Fibroblast of peridontal ligament (primary cell): Measurements from ENCODE around the gene TBL1XR1.
"Not testable (repeated sequence)": the region's sequence is repeated elsewhere in the genome, so short reads cannot be mapped to it uniquely, and the experiment has no call there.

Experiments
- DNase-seq: peaks from one replicate; pipeline ENCODE4 v3.0.0-alpha.2; 2010; ENCODE audit errors: extremely low read depth

The TBL1XR1 gene

DNA sequence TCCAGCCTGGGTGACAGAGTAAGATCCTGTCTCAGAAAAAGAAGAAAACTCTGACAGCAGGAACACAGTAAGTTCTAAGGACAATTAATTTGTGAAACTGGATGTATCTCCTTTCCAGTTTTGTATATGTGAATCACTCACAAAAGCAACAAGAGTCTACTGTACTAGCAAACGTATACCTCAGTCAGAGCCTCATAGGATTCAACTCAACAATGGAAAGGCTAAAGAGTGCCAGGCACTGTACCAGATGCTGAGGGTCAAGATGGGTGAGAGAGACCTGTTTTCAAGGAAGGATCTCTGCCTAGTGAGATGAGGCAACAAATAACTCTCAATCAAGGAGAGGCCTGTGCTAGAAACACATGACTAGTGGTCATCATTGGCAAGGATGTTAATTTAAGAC is 14.9 kb downstream of the TBL1XR1 start:
- no peak for DNase-seq

- no peak for DNase-seq
Observed at GRCh38 chr3:177181418-177181817, 15.9 kb downstream of the TBL1XR1 start.

DNA sequence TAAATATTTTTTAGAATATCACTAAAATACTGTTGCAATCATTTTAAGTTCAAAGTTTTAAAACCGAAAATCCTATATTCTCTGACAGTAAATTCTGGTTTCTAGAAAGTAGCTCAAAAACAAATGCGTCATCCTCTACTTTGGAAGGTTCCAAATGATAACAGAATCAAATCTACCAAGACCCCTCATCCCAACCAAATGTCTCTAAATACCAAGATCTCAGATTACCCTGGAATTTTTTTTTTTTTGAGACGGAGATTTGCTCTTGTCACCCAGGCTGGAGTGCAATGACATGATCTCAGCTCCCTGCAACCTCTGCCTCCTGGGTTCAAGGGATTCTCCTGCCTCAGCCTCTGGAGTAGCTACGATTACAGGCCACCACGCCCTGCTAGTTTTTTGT is 16.8 kb downstream of the TBL1XR1 start:
- DNase-seq = no peak

- DNase-seq = no peak
Observed at GRCh38 chr3:177179281-177180067, 17.8 kb downstream of the TBL1XR1 start.

- DNase-seq = no peak
Observed at GRCh38 chr3:177177749-177178221, 19.5 kb downstream of the TBL1XR1 start.

DNA sequence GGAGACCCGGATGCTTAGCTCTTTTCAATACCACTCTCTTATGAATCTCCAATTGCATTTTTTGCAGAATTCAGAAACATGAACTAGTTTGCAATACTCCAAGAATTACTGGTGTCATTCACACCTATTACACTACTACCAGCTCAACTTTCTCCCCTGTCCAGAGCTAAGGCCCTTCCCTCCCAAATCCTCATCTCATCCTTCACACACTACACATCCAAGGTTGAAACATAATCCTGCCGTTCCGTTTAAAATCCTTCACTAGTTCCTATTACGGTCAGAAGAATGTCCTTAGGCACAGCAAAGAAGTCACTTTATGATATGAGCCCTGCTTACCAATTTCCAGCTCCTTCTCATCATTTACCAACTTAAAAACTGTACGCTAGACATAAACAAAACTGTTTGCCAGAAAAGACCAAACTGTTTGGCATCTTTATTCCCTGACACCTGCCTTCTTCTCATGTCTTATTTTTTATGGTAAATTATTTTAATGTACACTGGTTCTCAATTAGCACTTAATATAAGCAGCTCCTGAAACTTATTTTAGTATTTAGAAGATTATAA is 22.6 kb downstream of the TBL1XR1 start:
- no peak for DNase-seq

GRCh38 chr3:177169936-177170722 is 27.2 kb downstream of the TBL1XR1 start:
- DNase-seq = no peak

- DNase-seq = no peak
Observed at GRCh38 chr3:177168431-177168830, 28.9 kb downstream of the TBL1XR1 start.

- no peak for DNase-seq
Observed at GRCh38 chr3:177162742-177163141, 34.5 kb downstream of the TBL1XR1 start.

DNA sequence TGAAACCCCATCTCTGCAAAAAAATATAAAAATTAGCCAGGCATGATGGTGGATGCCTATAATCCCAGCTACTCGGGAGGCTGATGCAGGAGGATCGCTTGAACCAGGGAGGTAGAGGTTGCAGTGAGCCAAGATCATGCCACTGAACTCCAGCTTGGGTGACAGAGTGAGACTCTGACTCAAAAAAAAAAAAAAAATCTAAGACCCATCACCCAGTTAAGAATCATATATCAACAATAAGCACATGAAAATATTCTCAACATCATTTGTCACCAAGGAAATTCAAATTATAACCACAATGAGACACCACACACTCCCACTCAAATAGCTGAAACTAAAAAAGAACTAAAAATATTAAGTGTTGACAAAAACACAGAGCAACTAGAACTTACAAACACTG is 35.7 kb downstream of the TBL1XR1 start:
- DNase-seq = not testable (repeated sequence)

DNA sequence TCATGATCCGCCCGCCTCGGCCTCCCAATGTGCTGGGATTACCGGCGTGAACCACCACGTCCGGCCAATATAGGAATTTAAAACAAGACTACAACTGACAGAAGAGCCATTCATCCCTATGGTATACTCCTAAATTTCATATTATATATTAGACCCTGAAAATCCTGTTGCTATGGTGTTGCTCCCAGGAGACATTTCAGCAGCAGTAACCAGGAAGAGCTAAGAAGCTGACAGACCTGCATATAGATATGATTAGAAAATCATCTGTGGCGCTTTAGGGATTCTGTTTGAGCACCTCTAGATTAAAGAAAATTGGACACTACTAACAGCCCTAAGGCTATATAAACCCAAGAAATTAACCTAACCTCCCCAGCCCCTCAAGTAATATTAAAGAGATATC is 38.8 kb downstream of the TBL1XR1 start:
- no peak for DNase-seq

GRCh38 chr3:177157492-177157891 is 39.8 kb downstream of the TBL1XR1 start:
- DNase-seq = no peak

DNA sequence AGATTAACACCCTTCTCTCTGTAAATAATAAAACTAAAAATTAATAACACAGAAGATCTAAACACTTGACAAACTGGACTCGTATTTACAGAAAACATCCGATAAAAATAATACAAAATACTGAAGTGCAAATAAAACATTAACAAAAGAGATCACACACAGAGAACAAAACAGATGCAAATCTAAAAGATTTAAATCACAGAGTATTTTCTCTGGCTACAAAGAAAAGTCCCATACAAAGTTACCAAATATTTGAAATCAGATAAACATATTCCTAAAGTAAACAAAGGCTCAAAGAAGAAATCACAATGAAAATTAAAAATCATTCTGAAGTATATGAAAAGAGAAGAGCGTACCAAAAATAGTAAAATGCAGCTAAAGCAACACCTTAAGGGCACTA is 42.5 kb downstream of the TBL1XR1 start:
- no peak for DNase-seq

DNA sequence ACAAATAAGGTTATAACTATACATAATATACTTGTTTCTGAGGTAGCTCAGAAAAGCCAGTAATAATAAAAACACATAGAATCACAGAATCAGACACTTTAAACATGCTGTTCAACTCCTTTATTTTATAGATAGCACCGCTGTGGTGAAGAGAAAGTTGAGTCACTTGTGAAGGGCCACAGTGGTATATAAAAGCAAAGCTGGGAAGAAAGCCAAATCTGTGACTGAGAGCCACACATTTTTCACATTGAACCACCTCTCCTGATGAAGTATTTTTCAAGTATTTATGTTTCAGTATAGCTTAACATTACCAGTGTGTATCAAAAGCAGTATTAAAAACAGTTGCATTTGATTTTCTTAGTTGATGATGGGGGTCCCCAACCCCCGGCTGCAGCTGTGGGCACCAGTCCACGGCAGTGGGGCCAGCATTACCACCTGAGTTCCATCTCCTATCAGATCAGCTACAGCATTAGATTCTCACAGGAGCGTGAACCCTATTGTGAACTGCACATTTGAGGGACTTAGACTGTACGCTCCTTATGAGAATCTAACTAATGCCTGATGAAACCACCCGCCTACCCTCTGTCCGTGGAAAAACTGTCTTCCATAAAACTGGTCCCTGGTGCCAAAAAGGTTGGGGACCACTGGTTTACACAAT is 46.2 kb downstream of the TBL1XR1 start:
- DNase-seq = peak; percentile 62

GRCh38 chr3:177150218-177150916 is 46.9 kb downstream of the TBL1XR1 start:
- DNase-seq = peak; percentile 23

- DNase-seq = no peak
Observed at GRCh38 chr3:177149106-177149505, 48.2 kb downstream of the TBL1XR1 start.

- DNase-seq = no peak
Observed at GRCh38 chr3:177147790-177148189, 49.5 kb downstream of the TBL1XR1 start.

DNA sequence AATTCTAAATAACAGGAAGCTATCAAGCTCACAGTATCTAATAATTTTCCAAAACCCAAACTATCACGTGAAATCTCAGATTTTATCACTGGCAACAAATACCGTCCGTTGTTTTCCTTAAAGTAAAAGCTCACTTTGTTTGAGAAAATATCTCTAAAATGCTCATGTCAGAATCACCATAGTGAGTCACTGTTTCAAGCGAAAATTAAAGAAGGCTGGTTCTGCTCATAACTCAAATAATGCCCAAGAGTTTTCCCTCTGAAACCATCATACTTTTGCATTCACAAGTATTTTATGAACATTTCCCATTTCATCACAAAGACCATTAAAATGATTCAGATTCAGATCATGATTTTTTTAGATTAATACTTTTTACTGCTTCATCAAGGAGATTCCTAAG is 50.6 kb downstream of the TBL1XR1 start:
- DNase-seq = peak; percentile 71

DNA sequence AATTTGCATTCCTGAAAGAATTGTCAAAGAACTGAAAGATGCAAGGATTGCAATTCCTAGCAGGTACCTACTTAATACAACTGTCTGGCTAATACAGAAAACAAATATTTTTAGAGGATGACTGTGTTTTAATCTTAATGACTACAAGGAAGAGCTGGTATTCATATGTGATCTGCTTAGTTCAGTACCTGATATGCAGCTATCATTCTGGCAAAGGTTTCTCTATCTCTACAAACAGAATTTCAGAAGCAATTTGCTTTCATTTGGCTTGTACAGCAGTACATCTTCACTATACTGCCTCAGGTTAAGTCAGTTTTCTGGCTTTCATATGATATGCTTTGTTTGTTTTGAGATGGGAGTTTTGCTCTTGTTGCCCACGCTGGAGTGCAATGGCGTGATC is 51.3 kb downstream of the TBL1XR1 start:
- no peak for DNase-seq

- DNase-seq = no peak
Observed at GRCh38 chr3:177145381-177145780, 51.9 kb downstream of the TBL1XR1 start.

- DNase-seq = no peak
Observed at GRCh38 chr3:177144922-177145321, 52.4 kb downstream of the TBL1XR1 start.
